ENCODE results near the gene NCOA5.

The NCOA5 gene

DNA sequence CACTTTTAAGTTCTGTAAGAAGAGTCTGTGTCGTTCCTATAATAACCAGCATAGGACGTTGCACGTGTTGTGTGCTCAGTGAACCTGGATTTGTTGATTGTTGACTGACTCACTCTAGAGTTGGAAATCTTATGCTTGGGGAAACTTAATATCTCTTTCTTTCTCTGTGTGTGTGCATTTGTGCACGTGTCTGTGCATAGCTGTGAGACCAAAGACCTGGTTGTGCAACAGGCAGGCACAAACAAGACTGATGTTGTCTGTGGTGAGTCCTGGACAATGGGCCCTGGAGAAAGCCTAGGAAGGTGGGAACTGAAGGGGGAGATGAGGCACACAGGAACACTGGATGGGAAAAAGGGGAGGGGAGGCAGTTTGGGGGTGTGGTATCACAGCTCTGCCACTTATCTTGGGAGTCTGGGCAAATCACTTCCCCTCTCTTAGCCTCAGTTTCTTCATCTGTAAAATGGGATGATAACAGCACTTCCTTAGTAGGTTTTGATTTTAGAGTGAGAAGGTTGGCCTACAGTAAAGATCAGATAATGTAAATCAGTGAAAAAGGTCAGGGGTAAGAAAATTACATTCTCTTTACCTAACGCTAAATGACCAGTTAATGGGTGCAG is 36.8 kb upstream of the NCOA5 start:
- Mint-ChIP-seq H3K9me3 (no peaks in the 10 kb centered on the region), H3K27ac (no peak overlapping the region), H3K27me3 (ENCODE audit: low read depth) (peaks cover 10% of the 10 kb centered on the region), H3K4me3 (no peak overlapping the region), H3K36me3 (ENCODE audit: low read depth) (no peaks in the 10 kb centered on the region), H3K4me1 (ENCODE audit: low read depth) (peaks cover 1% of the 10 kb centered on the region)
- DNase-seq (ENCODE audit: low spot score) = no peak

DNA sequence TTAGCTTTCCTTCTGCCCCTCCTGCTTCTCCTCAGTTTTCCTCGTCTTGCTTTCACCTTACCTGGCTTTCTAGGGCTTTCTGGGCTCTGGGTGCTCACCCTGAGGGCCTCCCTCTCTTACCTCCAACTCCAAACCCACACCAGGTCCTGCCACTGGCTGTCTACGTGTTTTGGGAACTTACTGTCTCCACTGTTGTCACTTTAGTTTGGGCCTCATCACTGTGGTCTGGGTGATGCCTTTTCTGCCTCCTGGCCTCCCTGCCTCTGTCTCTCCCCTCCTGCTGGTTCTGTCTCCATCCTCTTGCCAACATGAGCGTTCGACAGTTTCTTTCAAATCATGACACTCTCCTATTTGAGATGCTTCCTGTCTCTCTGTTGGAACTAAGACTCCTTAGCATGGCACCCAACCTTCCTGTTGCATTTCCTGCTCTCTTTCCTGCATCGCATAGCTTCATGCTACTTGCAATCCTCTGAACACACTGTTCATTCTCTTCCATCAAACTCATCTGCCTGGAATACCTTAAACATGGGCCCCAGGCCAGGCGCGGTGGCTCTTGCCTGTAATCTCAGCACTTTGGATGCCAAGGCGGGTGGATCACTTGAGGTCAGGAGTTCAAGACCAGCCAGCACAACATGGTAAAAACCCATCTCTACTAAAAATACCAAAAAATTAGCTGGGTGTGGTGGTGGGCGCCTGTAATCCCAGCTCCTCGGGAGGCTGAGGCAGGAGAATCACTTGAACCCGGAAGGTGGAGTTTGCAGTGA is 33.9 kb upstream of the NCOA5 start:
- DNase-seq (ENCODE audit: low spot score) = no peak
- Mint-ChIP-seq H3K27me3 (ENCODE audit: low read depth) (peaks cover 9% of the 10 kb centered on the region), H3K36me3 (ENCODE audit: low read depth) (no peaks in the 10 kb centered on the region), H3K4me3 (no peak overlapping the region), H3K9me3 (no peaks in the 10 kb centered on the region), H3K4me1 (ENCODE audit: low read depth) (peaks cover 3% of the 10 kb centered on the region), H3K27ac (no peak overlapping the region)

- no peak overlapping the region for H3K27ac Mint-ChIP-seq
- no peaks in the 10 kb centered on the region for H3K36me3 Mint-ChIP-seq (ENCODE audit: low read depth)
- peaks cover 6% of the 10 kb centered on the region for H3K4me1 Mint-ChIP-seq (ENCODE audit: low read depth)
- H3K27me3 Mint-ChIP-seq (ENCODE audit: low read depth) = peaks cover 14% of the 10 kb centered on the region
- H3K4me3 Mint-ChIP-seq = no peak overlapping the region
- no peaks in the 10 kb centered on the region for H3K9me3 Mint-ChIP-seq
- DNase-seq (ENCODE audit: low spot score) = no peak
Measured at GRCh38 chr20:46122516-46123481, 33.0 kb upstream of the NCOA5 start.

DNA sequence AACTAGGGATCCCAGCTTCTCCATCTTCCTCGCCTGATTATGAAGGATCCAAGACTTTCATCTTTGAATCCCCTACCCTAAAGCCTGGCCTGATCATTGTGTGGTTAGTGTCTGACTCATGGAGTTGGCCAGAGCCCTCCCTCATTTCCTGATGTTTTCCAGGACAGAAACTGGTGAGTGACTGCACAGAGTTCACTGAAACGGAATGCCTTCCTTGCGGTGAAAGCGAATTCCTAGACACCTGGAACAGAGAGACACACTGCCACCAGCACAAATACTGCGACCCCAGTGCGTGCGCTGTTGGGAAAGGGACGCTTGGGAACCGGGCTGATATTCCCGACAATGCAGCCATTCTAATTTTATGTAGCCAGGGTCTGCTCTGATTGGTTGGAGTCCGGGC is 32.3 kb upstream of the NCOA5 start:
- no peaks in the 10 kb centered on the region for H3K9me3 Mint-ChIP-seq
- no peak overlapping the region for H3K27ac Mint-ChIP-seq
- no peak for DNase-seq (ENCODE audit: low spot score)
- H3K4me3 Mint-ChIP-seq = no peak overlapping the region
- H3K36me3 Mint-ChIP-seq (ENCODE audit: low read depth) = no peaks in the 10 kb centered on the region
- peaks cover 18% of the 10 kb centered on the region for H3K27me3 Mint-ChIP-seq (ENCODE audit: low read depth)
- H3K4me1 Mint-ChIP-seq (ENCODE audit: low read depth) = peaks cover 8% of the 10 kb centered on the region

GRCh38 chr20:46121184-46121930 is 31.6 kb upstream of the NCOA5 start:
- DNase-seq (ENCODE audit: low spot score) = no peak
- H3K27ac Mint-ChIP-seq = no peak overlapping the region
- H3K9me3 Mint-ChIP-seq = no peaks in the 10 kb centered on the region
- H3K4me1 Mint-ChIP-seq (ENCODE audit: low read depth) = peaks cover 8% of the 10 kb centered on the region
- no peaks in the 10 kb centered on the region for H3K36me3 Mint-ChIP-seq (ENCODE audit: low read depth)
- H3K4me3 Mint-ChIP-seq = no peak overlapping the region
- H3K27me3 Mint-ChIP-seq (ENCODE audit: low read depth) = peaks cover 18% of the 10 kb centered on the region

- Mint-ChIP-seq H3K27ac (no peak overlapping the region), H3K4me1 (ENCODE audit: low read depth) (peaks cover 8% of the 10 kb centered on the region), H3K36me3 (ENCODE audit: low read depth) (no peaks in the 10 kb centered on the region), H3K4me3 (no peak overlapping the region), H3K27me3 (ENCODE audit: low read depth) (peaks cover 25% of the 10 kb centered on the region), H3K9me3 (no peaks in the 10 kb centered on the region)
- DNase-seq (ENCODE audit: low spot score) = no peak
Measured at GRCh38 chr20:46120136-46120535, 30.4 kb upstream of the NCOA5 start.

- no peak for DNase-seq (ENCODE audit: low spot score)
- Mint-ChIP-seq H3K9me3 (no peaks in the 10 kb centered on the region), H3K4me1 (ENCODE audit: low read depth) (peaks cover 8% of the 10 kb centered on the region), H3K27ac (no peak overlapping the region), H3K36me3 (ENCODE audit: low read depth) (no peaks in the 10 kb centered on the region), H3K27me3 (ENCODE audit: low read depth) (peaks cover 28% of the 10 kb centered on the region), H3K4me3 (no peak overlapping the region)
Measured at GRCh38 chr20:46119547-46119946, 29.8 kb upstream of the NCOA5 start.

DNA sequence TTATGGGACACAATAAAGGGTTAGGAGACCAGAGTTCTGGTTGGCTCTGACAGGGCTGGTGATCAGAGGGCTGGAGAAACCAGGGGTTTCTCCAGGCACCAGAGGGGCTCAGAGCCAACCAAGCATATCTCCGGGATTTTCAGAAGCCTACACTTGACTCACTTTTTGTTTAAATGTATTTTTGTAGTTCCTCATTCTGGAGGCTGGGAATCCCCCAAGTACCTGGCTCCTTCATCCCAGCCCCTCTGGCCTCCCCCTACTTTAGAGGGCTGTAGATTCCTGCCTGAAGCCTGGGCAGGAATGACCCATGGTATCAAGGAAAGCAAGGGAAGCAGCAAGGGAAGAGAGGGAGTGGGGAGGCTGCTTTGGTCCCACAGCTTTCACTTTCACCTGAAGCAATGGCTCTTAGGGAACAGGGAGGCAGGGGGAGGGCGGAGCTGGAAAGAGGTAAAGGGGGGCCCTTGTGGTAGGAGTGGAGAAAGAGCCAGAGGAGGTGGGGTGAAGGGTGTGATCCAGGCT is 29.3 kb upstream of the NCOA5 start:
- Mint-ChIP-seq H3K9me3 (no peaks in the 10 kb centered on the region), H3K27me3 (ENCODE audit: low read depth) (peaks cover 31% of the 10 kb centered on the region), H3K36me3 (ENCODE audit: low read depth) (no peaks in the 10 kb centered on the region), H3K27ac (no peak overlapping the region), H3K4me3 (peak overlapping the region; percentile 7), H3K4me1 (ENCODE audit: low read depth) (peaks cover 8% of the 10 kb centered on the region)
- no peak for DNase-seq (ENCODE audit: low spot score)

DNA sequence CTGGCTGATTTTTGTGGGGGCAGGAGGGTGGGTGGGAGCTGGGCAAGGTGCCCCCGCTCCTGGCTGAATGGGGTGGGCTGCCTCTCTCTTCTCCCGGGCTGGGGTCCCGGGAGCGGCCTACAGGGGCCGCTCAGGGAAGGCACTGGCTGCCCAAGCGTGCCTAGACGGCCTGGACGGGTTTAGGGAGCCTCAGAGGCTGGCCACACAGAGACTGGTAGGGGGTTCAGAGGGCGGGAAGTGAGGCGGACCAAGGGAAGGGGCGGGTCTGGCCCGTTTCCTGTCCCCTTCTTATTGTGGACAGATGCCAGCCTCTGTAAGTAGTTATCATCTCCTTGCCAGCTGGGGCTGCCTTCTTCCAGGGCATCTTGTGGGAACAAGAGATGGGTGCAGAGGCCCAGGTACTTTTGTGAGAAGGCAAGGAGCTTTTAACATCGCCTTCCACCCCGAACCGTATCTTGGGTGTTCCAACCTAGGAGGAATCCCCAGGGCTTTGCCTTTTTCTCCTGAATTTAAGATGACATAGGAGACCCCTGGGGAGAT is 28.8 kb upstream of the NCOA5 start:
- H3K4me1 Mint-ChIP-seq (ENCODE audit: low read depth) = peaks cover 8% of the 10 kb centered on the region
- DNase-seq (ENCODE audit: low spot score) = no peak
- H3K27ac Mint-ChIP-seq = no peak overlapping the region
- H3K9me3 Mint-ChIP-seq = no peaks in the 10 kb centered on the region
- H3K4me3 Mint-ChIP-seq = peak overlapping the region; percentile 78
- no peaks in the 10 kb centered on the region for H3K36me3 Mint-ChIP-seq (ENCODE audit: low read depth)
- H3K27me3 Mint-ChIP-seq (ENCODE audit: low read depth) = peaks cover 35% of the 10 kb centered on the region

DNA sequence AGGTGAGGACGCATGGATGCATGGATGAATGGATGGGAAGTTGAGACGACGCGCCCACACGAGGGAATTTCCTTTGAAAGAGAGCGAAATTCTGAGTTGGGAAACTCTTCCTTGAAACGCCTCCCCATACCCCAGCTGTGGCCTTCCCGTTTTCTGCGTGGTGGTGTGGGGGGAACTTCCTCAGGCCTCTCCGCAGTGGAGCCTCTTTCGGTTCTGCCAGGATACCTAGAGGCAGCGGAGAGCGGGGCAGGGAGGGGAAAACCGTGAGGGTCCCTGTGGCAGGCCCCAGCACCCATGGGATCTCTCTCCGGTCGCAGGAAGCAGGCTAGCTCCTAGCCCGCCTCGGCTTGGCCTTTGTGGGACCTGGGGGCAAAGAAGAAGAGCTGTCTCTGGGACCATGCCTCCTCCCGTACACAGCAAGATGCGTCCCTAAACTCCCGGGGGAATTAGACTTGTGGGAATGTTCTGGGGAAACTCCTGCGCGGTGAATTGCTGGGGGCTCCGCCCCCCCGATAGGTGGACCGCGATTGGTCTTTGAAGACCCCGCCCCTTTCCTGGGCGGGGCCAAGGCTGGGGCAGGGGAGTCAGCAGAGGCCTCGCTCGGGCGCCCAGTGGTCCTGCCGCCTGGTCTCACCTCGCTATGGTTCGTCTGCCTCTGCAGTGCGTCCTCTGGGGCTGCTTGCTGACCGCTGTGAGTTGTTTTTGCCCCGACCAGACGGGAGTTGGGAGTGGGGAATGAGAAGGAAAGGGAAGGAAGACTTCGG is 28.1 kb upstream of the NCOA5 start, which contains the start of gene CD40:
TSS of gene CD40 (plus strand) at position 611 of the 764 bp plus-strand sequence. CDS start at position 641, 30 bp downstream.
- Mint-ChIP-seq H3K9me3 (no peaks in the 10 kb centered on the region), H3K4me1 (ENCODE audit: low read depth) (peaks cover 8% of the 10 kb centered on the region), H3K36me3 (ENCODE audit: low read depth) (no peaks in the 10 kb centered on the region), H3K27ac (no peak within 1 kb of the TSS), H3K27me3 (ENCODE audit: low read depth) (peaks cover 38% of the 10 kb centered on the region), H3K4me3 (peak within 1 kb of the TSS; percentile 78)
- DNase-seq (ENCODE audit: low spot score) = peak; percentile 41

- H3K4me3 Mint-ChIP-seq = no peak overlapping the region
- peaks cover 43% of the 10 kb centered on the region for H3K27me3 Mint-ChIP-seq (ENCODE audit: low read depth)
Measured at GRCh38 chr20:46114449-46114848, 24.7 kb upstream of the NCOA5 start.

DNA sequence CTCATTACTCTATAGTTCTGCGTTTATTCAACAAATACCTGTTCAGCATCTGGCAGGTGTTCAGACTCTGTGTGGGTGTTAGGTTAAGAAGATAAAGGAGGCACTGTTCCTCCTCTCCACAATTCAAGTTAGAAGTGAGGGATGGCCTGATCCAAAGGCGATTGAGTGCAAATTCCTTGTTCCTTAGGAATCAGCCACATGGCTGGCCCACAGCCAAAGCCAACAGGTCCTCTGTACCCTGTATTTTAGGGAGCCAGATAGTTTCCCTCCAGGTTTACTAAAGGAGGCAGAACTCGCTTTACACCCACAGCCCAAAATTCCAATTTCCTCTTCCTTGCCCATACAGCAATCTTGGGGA is 23.3 kb upstream of the NCOA5 start:
- no peaks in the 10 kb centered on the region for H3K36me3 Mint-ChIP-seq (ENCODE audit: low read depth)
- no peak for DNase-seq (ENCODE audit: low spot score)
- H3K27ac Mint-ChIP-seq = no peak overlapping the region
- peaks cover 49% of the 10 kb centered on the region for H3K27me3 Mint-ChIP-seq (ENCODE audit: low read depth)
- peaks cover 9% of the 10 kb centered on the region for H3K4me1 Mint-ChIP-seq (ENCODE audit: low read depth)
- no peaks in the 10 kb centered on the region for H3K9me3 Mint-ChIP-seq
- H3K4me3 Mint-ChIP-seq = no peak overlapping the region

More at GRCh38 chr20:46114449-46114848, 24.7 kb upstream of the NCOA5 start:
- Mint-ChIP-seq H3K4me1 (ENCODE audit: low read depth) (peaks cover 13% of the 10 kb centered on the region), H3K27ac (no peak overlapping the region), H3K9me3 (no peaks in the 10 kb centered on the region), H3K36me3 (ENCODE audit: low read depth) (no peaks in the 10 kb centered on the region)
- DNase-seq (ENCODE audit: low spot score) = no peak

Data from T-helper 2 cell treated with Interferon-gamma antibody and Interleukin-4, amounts not matched to agents 5 μg/mL and 100 μg/mL, for 36 hours (primary cell).